ENCODE results near the gene RRAD. TPM values are rescaled to one million over a fixed set of nuclear protein-coding genes. Genes with fewer than 3 reads are reported as not detected.

Gene RRAD
- total and polyA plus RNA-seq, 4 donors, result 31.8 to 42.3 (median 35.7) TPM

DNA sequence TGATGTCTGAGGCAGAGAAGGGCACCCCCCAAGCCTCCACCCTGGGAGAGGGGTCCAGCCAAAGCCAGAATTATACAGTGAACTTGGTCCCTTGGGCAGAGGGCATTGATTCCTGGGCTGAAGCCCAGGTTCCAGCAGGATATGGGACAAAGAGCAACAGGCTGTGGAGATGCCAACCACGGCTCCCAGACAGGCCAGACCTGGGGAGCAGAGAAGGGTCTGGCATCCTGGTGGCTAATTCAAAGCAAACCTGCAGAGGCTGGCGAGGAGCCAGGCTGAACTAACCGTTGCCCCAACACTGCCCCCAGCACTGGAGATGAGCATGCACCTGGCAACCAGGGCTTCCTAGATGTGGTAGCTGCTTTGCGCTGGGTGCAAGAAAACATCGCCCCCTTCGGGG is 38.7 kb upstream of the RRAD start:
- peaks cover 0 to 7% (median 0%) of the 10 kb centered on the region in 5 donors for H3K4me1 ChIP-seq (ENCODE audit: control insufficient read depth in 5 of 5, insufficient read depth in 5 of 5, low read length in 5 of 5)
- ATAC-seq (ENCODE audit: insufficient read depth, low FRiP score), result no peak
- WGBS, 2 donors, result 75 to 79% methylated on average over 6 of the region's 6 CpGs

GRCh38 chr16:66961914-66962313 is 36.6 kb upstream of the RRAD start:
- peaks cover 0 to 7% (median 0%) of the 10 kb centered on the region in 5 donors for H3K4me1 ChIP-seq (ENCODE audit: control insufficient read depth in 5 of 5, insufficient read depth in 5 of 5, low read length in 5 of 5)
- H3K4me3 ChIP-seq, result no peak overlapping the region
- no peak for DNase-seq
- H3K9ac ChIP-seq (ENCODE audit: insufficient read depth in 1 of 2, low read length in 2 of 2), result no peak overlapping the region
- no peak for TF ChIP-seq CTCF (IDR thresholded peaks at IDR 0.05; ENCODE audit: control extremely low read depth, extremely low read depth)
- WGBS, 2 donors, result 22 to 27% methylated on average over 5 of the region's 5 CpGs
- no peaks in the 10 kb centered on the region for H3K9me3 ChIP-seq (ENCODE audit: control insufficient read depth in 4 of 4, insufficient read depth in 3 of 4, low read length in 3 of 4)
- H3K36me3 ChIP-seq (ENCODE audit: control insufficient read depth in 4 of 4, insufficient read depth in 4 of 4, low read length in 4 of 4), result no peaks in the 10 kb centered on the region
- no peaks in the 10 kb centered on the region for H3K27me3 ChIP-seq (ENCODE audit: control insufficient read depth in 3 of 3, insufficient read depth in 3 of 3, low read length in 2 of 3)
- ATAC-seq (ENCODE audit: insufficient read depth, low FRiP score), result peak; percentile 39
- H3K27ac ChIP-seq (ENCODE audit: low read depth in 1 of 2, low read length in 1 of 2), result no peak overlapping the region

More for the DNA sequence above, 38.7 kb upstream of the RRAD start:
- TF ChIP-seq CTCF (IDR thresholded peaks at IDR 0.05; ENCODE audit: control extremely low read depth, extremely low read depth), result no peak
- H3K9me3 ChIP-seq (ENCODE audit: control insufficient read depth in 4 of 4, insufficient read depth in 3 of 4, low read length in 3 of 4), result no peaks in the 10 kb centered on the region
- H3K27ac ChIP-seq (ENCODE audit: low read depth in 1 of 2, low read length in 1 of 2), result no peak overlapping the region
- DNase-seq, result no peak
- no peak overlapping the region for H3K4me3 ChIP-seq
- no peaks in the 10 kb centered on the region for H3K36me3 ChIP-seq (ENCODE audit: control insufficient read depth in 4 of 4, insufficient read depth in 4 of 4, low read length in 4 of 4)
- H3K27me3 ChIP-seq (ENCODE audit: control insufficient read depth in 3 of 3, insufficient read depth in 3 of 3, low read length in 2 of 3), result no peaks in the 10 kb centered on the region
- no peak overlapping the region for H3K9ac ChIP-seq (ENCODE audit: insufficient read depth in 1 of 2, low read length in 2 of 2)

DNA sequence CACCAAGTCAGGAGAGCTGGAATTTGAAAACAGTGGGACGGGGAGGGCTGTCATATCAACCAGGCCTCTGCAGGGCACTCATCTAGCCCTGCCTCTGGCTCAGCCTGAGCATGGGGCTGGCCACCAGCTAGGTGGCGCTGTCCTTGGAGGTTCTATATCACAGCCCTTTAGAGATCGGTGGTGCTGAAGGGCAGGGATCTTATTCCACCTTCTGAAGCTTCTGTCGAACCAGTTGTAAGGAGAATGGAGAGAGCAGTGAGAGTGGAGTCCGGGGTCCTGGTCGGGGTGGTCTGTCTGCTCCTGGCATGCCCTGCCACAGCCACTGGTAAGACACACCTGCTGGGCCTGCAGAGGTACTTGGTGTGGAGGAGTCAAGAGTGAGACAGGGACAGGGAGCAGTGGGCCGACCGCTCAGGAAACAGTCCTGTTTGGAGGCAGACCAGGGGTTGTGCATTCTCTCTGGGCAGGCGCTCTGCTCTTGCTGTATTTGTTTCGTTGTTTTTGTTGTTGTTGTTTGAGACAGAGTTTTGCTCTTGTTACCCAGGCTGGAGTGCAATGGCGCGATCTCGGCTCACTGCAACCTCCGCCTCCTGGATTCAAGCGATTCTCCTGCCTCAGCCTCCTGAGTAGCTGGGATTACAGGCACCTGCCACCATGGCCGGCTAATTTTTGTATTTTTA is 35.9 kb upstream of the RRAD start, which contains the start of gene CES3:
TSS of gene CES3 (plus strand) at position 202 of the 680 bp plus-strand sequence. CDS start at position 244, 42 bp downstream.
- DNase-seq, result peak; percentile 34 to 57 (median 54)
- Histone ChIP-seq H3K36me3 (ENCODE audit: control insufficient read depth in 4 of 4, insufficient read depth in 4 of 4, low read length in 4 of 4) (no peaks in the 10 kb centered on the region), H3K9me3 (ENCODE audit: control insufficient read depth in 4 of 4, insufficient read depth in 3 of 4, low read length in 3 of 4) (no peaks in the 10 kb centered on the region), H3K4me1 (ENCODE audit: control insufficient read depth in 5 of 5, insufficient read depth in 5 of 5, low read length in 5 of 5) (peaks cover 0 to 7% (median 0%) of the 10 kb centered on the region in 5 donors), H3K27ac (ENCODE audit: low read depth in 1 of 2, low read length in 1 of 2) (no peak within 1 kb of the TSS), H3K9ac (ENCODE audit: insufficient read depth in 1 of 2, low read length in 2 of 2) (no peak within 1 kb of the TSS), H3K4me3 (no peak within 1 kb of the TSS), H3K27me3 (ENCODE audit: control insufficient read depth in 3 of 3, insufficient read depth in 3 of 3, low read length in 2 of 3) (no peaks in the 10 kb centered on the region)
- TF ChIP-seq CTCF (IDR thresholded peaks at IDR 0.05; ENCODE audit: control extremely low read depth, extremely low read depth), result peak; percentile 11
- peak; percentile 66 for ATAC-seq (ENCODE audit: insufficient read depth, low FRiP score)
- 72 to 74% methylated on average over 16 of the region's 16 CpGs for WGBS, 2 donors
